ENCODE results near the gene ARL17A.
"Not testable (repeated sequence)": the region's sequence is repeated elsewhere in the genome, so short reads cannot be mapped to it uniquely, and the experiment has no call there.

DNA sequence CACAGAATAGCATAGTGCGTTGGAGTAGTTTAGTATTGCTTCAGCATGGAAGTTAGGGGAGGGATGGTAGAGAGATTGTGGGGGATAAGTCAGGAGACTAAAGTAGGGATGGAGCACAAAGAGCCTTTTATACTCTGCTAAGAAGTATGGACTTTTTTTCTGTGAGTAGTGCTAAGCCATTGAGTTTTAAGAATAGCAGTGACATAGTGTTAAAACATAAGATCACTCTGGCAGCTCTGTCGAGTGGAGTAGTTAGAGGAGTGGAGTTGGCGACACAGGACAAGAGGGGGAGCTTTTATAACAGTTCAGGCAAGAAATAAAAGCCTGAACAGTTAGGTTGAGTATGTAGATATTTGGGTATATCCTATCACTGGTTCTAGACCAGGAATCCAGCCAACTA, 100.7 kb downstream of the ARL17A start:
- TF ChIP-seq, protein P1, sequence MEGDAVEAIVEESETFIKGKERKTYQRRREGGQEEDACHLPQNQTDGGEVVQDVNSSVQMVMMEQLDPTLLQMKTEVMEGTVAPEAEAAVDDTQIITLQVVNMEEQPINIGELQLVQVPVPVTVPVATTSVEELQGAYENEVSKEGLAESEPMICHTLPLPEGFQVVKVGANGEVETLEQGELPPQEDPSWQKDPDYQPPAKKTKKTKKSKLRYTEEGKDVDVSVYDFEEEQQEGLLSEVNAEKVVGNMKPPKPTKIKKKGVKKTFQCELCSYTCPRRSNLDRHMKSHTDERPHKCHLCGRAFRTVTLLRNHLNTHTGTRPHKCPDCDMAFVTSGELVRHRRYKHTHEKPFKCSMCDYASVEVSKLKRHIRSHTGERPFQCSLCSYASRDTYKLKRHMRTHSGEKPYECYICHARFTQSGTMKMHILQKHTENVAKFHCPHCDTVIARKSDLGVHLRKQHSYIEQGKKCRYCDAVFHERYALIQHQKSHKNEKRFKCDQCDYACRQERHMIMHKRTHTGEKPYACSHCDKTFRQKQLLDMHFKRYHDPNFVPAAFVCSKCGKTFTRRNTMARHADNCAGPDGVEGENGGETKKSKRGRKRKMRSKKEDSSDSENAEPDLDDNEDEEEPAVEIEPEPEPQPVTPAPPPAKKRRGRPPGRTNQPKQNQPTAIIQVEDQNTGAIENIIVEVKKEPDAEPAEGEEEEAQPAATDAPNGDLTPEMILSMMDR (IDR thresholded peaks at IDR 0.05): not testable (repeated sequence)
- not testable (repeated sequence) for TF ChIP-seq POLR2A (IDR thresholded peaks at IDR 0.05)
